ENCODE results near the gene ADGRA3. TPM values are rescaled to one million over a fixed set of nuclear protein-coding genes. Genes with fewer than 3 reads are reported as not detected.
A peak's percentile ranks its signal among the peaks of the same experiment; 100 is the strongest.

ADGRA3 gene
- total RNA-seq, 1 experiment from 2014 or later: 56.5 TPM

DNA sequence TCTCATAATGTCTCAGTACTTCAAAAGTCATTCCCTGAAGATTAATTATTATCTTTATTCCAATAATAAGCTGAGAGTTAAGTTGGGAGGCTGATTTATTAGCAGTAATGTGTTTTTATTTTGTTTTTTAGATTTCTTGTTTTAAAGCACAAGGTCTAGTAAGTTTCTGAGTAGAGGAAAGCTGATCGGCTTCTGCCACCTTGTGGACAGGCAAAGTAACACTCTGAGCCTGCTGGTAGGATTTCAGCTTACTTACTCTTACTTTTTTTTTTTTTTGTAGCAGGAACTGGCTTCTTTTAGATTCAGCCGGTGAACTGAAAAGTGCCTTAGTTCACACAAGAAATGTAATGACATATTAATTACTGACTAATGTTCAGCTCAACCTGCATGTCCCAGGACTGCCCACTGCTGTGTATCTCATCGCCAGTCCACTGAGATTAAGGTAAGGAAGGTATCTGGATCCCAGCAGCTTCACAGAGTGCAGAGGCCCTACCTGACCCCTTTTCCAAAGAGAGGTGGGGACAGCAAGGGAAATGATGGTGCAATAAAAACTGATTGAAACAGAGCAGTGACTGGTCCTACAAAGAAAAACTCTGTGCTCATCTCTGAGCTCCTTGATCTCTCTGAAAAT is 126.5 kb downstream of the ADGRA3 start:
- Mint-ChIP-seq H3K4me1 (peaks cover 0 to 5% of the 10 kb centered on the region in 2 experiments; a peak in 2 of 4 replicates), H3K9me3 (no peaks in the 10 kb centered on the region), H3K27ac (no peak overlapping the region), H3K27me3 (ENCODE audit: low read depth) (no peaks in the 10 kb centered on the region), H3K4me3 (no peak overlapping the region), H3K36me3 (ENCODE audit: insufficient read depth in 1 of 3, low read depth in 3 of 3) (peaks cover 12 to 27% (median 22%) of the 10 kb centered on the region in 3 experiments)
- H4K20me1 ChIP-seq (ENCODE audit: control insufficient read depth, insufficient read depth, insufficient read length): no peaks in the 10 kb centered on the region
- H2AFZ ChIP-seq (ENCODE audit: low read length): no peak overlapping the region
- no peak overlapping the region for H3K4me2 ChIP-seq (ENCODE audit: insufficient read depth, insufficient read length, low read length)
- no peak overlapping the region for H2BK5ac ChIP-seq (ENCODE audit: insufficient read length, low read length)
- no peak overlapping the region for H2BK20ac ChIP-seq (ENCODE audit: low read depth, low read length, poor library complexity, severe bottlenecking)
- H2AK5ac ChIP-seq (ENCODE audit: insufficient read length, low read length): no peak overlapping the region
- no peak overlapping the region for H3K14ac ChIP-seq (ENCODE audit: insufficient read depth, low read length)
- H3K4me1 ChIP-seq (ENCODE audit: insufficient read depth, low read length): no peaks in the 10 kb centered on the region
- H2BK12ac ChIP-seq (ENCODE audit: insufficient read length, low read depth, low read length): no peak overlapping the region
- H3T11ph ChIP-seq (ENCODE audit: low read length): no peak overlapping the region
- H4K91ac ChIP-seq (ENCODE audit: insufficient read length, low read depth, low read length): no peak overlapping the region
- H4K8ac ChIP-seq (replicated peaks; ENCODE audit: insufficient read length, low read depth, low read length): no peak overlapping the region
- H3K27me3 ChIP-seq (ENCODE audit: insufficient read depth, low read length): no peaks in the 10 kb centered on the region
- H3K4ac ChIP-seq (ENCODE audit: low read depth, low read length): no peak overlapping the region
- H3K23me2 ChIP-seq (ENCODE audit: insufficient read length, low read depth, low read length, poor library complexity, severe bottlenecking): no peaks in the 10 kb centered on the region
- peak; percentile 94 for TF ChIP-seq CTCF (conservative IDR thresholded peaks at IDR 0.05)
- no peak overlapping the region for H3K23ac ChIP-seq (ENCODE audit: insufficient read length, low read depth, low read length)
- no peaks in the 10 kb centered on the region for H3K9me3 ChIP-seq (ENCODE audit: control insufficient read depth, low read depth, low read length)
- no peaks in the 10 kb centered on the region for H3K79me1 ChIP-seq (ENCODE audit: insufficient read depth, low read depth, low read length, poor library complexity, severe bottlenecking)
- H2BK120ac ChIP-seq (ENCODE audit: low read depth, low read length, poor library complexity, severe bottlenecking): no peak overlapping the region
- no CpG with 5 or more reads among the region's 3 CpGs for WGBS (ENCODE audit: extremely low coverage, insufficient read length, low lambda C conversion rate)
- H3K27ac ChIP-seq (ENCODE audit: insufficient read length, low read depth, low read length): no peak overlapping the region
- no peaks in the 10 kb centered on the region for H3K79me2 ChIP-seq (ENCODE audit: insufficient read depth, low read length)
- no peak overlapping the region for H3K56ac ChIP-seq (ENCODE audit: insufficient read length, low read depth, low read length)
- no peak overlapping the region for H4K5ac ChIP-seq (ENCODE audit: insufficient read length, low read depth, low read length)
- no peak overlapping the region for H3K9ac ChIP-seq (ENCODE audit: extremely low read depth, insufficient read length, low read length)
- H2BK15ac ChIP-seq (ENCODE audit: low read depth, low read length): no peak overlapping the region
- DNase-seq: peak; percentile 63
- H3K18ac ChIP-seq (ENCODE audit: insufficient read length, low read depth, low read length): no peak overlapping the region

Data from H9 (cell line).